ENCODE measurements around the gene ZNF615.
A peak's percentile ranks its signal among the peaks of the same experiment; 100 is the strongest.

Gene ZNF615

GRCh38 chr19:51980116-51980736, 27.8 kb downstream of the ZNF615 start:
- Histone ChIP-seq H3K4me3 (ENCODE audit: insufficient read depth in 1 of 2, low read depth in 1 of 2, low read length in 2 of 2) (no peak overlapping the region), H4K8ac (ENCODE audit: low read length) (no peak overlapping the region), H2BK5ac (ENCODE audit: low read depth, low read length, poor library complexity, severe bottlenecking) (no peak overlapping the region), H2BK12ac (ENCODE audit: low read length in 2 of 2) (no peak overlapping the region), H2AK5ac (ENCODE audit: low read length, severe bottlenecking) (no peak overlapping the region), H3K36me3 (ENCODE audit: control insufficient read depth in 1 of 2, insufficient read depth in 2 of 2, low read depth in 1 of 2, low read length in 2 of 2) (peaks cover 24 to 40% of the 10 kb centered on the region in 2 experiments), H3K4me1 (ENCODE audit: control insufficient read depth, insufficient read depth, low read depth, low read length) (no peaks in the 10 kb centered on the region), H2BK120ac (ENCODE audit: low read depth, low read length) (no peak overlapping the region), H3K79me1 (replicated peaks; ENCODE audit: low read length, poor library complexity, severe bottlenecking) (peaks cover 40% of the 10 kb centered on the region), H4K91ac (ENCODE audit: low read length) (no peak overlapping the region), H3K9ac (ENCODE audit: low read length) (no peak overlapping the region), H3K27me3 (ENCODE audit: control insufficient read depth in 1 of 2, insufficient read depth in 1 of 2, low read length in 2 of 2) (no peaks in the 10 kb centered on the region), H3K27ac (ENCODE audit: low read length, poor library complexity, severe bottlenecking) (no peak overlapping the region), H3K4me2 (ENCODE audit: low read length, poor library complexity, severe bottlenecking) (no peak overlapping the region), H3K18ac (ENCODE audit: low read depth in 1 of 2, low read length in 2 of 2) (no peak overlapping the region), H3K4ac (ENCODE audit: low read depth in 1 of 2, low read length in 2 of 2) (no peak overlapping the region), H3K14ac (ENCODE audit: low read length in 2 of 2) (no peak overlapping the region), H3K9me3 (ENCODE audit: control insufficient read depth, low read length) (peaks cover 95% of the 10 kb centered on the region), H3K23ac (ENCODE audit: low read length in 2 of 2) (no peak overlapping the region), H2BK15ac (ENCODE audit: low read depth, poor library complexity, severe bottlenecking) (no peak overlapping the region), H2AFZ (ENCODE audit: low read depth, low read length) (no peak overlapping the region)
- DNase-seq, result no peak
- 91% methylated on average over 4 of the region's 6 CpGs for WGBS

GRCh38 chr19:51978882-51979281, 29.1 kb downstream of the ZNF615 start:
- no peak overlapping the region for H3K4ac ChIP-seq (ENCODE audit: low read depth in 1 of 2, low read length in 2 of 2)
- DNase-seq, result no peak
- WGBS, result 93% methylated on average over 4 of the region's 4 CpGs
- H2BK5ac ChIP-seq (ENCODE audit: low read depth, low read length, poor library complexity, severe bottlenecking), result no peak overlapping the region
- no peak overlapping the region for H3K14ac ChIP-seq (ENCODE audit: low read length in 2 of 2)
- no peak overlapping the region for H3K27ac ChIP-seq (ENCODE audit: low read length, poor library complexity, severe bottlenecking)
- H3K18ac ChIP-seq (ENCODE audit: low read depth in 1 of 2, low read length in 2 of 2), result no peak overlapping the region
- H2BK15ac ChIP-seq (ENCODE audit: low read depth, poor library complexity, severe bottlenecking), result no peak overlapping the region
- no peak overlapping the region for H2AFZ ChIP-seq (ENCODE audit: low read depth, low read length)
- peaks cover 98% of the 10 kb centered on the region for H3K9me3 ChIP-seq (ENCODE audit: control insufficient read depth, low read length)
- peak overlapping the region in 1 of 2 experiments; percentile 30 for H3K4me3 ChIP-seq (ENCODE audit: insufficient read depth in 1 of 2, low read depth in 1 of 2, low read length in 2 of 2)
- H2AK5ac ChIP-seq (ENCODE audit: low read length, severe bottlenecking), result no peak overlapping the region
- peaks cover 25 to 53% of the 10 kb centered on the region in 2 experiments for H3K36me3 ChIP-seq (ENCODE audit: control insufficient read depth in 1 of 2, insufficient read depth in 2 of 2, low read depth in 1 of 2, low read length in 2 of 2)
- H2BK120ac ChIP-seq (ENCODE audit: low read depth, low read length), result no peak overlapping the region
- H3K23ac ChIP-seq (ENCODE audit: low read length in 2 of 2), result no peak overlapping the region
- H2BK12ac ChIP-seq (ENCODE audit: low read length in 2 of 2), result no peak overlapping the region
- no peaks in the 10 kb centered on the region for H3K27me3 ChIP-seq (ENCODE audit: control insufficient read depth in 1 of 2, insufficient read depth in 1 of 2, low read length in 2 of 2)
- no peak overlapping the region for H4K8ac ChIP-seq (ENCODE audit: low read length)
- H3K79me1 ChIP-seq (replicated peaks; ENCODE audit: low read length, poor library complexity, severe bottlenecking), result peaks cover 43% of the 10 kb centered on the region
- no peaks in the 10 kb centered on the region for H3K4me1 ChIP-seq (ENCODE audit: control insufficient read depth, insufficient read depth, low read depth, low read length)
- no peak overlapping the region for H3K4me2 ChIP-seq (ENCODE audit: low read length, poor library complexity, severe bottlenecking)
- H4K91ac ChIP-seq (ENCODE audit: low read length), result no peak overlapping the region
- no peak overlapping the region for H3K9ac ChIP-seq (ENCODE audit: low read length)

DNA sequence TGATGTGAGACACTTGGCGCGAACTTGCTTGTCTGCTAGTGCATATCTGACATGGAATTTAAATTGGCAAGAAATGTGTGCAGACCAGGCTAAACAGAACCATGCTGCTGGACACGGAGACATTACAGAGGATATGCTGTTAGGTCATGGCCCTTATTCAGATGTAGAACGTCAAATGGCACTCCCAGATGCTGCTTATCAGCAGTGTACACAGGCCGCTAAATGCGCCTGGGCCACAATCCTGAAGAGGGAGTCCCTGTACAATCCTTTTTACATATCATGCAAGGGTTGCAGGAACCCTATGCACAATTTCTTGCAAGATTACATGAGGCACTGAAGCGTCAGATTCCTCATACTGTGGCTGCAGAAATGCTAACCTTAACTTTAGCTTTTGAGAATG, 30.7 kb downstream of the ZNF615 start:
- Histone ChIP-seq H3K14ac (ENCODE audit: low read length in 2 of 2) (no peak overlapping the region), H2BK12ac (ENCODE audit: low read length in 2 of 2) (no peak overlapping the region), H4K8ac (ENCODE audit: low read length) (no peak overlapping the region), H3K4me3 (ENCODE audit: insufficient read depth in 1 of 2, low read depth in 1 of 2, low read length in 2 of 2) (peak overlapping the region in 1 of 2 experiments; percentile 24), H2AFZ (ENCODE audit: low read depth, low read length) (no peak overlapping the region), H2BK5ac (ENCODE audit: low read depth, low read length, poor library complexity, severe bottlenecking) (no peak overlapping the region), H2BK15ac (ENCODE audit: low read depth, poor library complexity, severe bottlenecking) (no peak overlapping the region), H3K27ac (ENCODE audit: low read length, poor library complexity, severe bottlenecking) (no peak overlapping the region), H3K36me3 (ENCODE audit: control insufficient read depth in 1 of 2, insufficient read depth in 2 of 2, low read depth in 1 of 2, low read length in 2 of 2) (peaks cover 29 to 59% of the 10 kb centered on the region in 2 experiments), H2BK120ac (ENCODE audit: low read depth, low read length) (no peak overlapping the region), H3K4ac (ENCODE audit: low read depth in 1 of 2, low read length in 2 of 2) (no peak overlapping the region), H3K27me3 (ENCODE audit: control insufficient read depth in 1 of 2, insufficient read depth in 1 of 2, low read length in 2 of 2) (no peaks in the 10 kb centered on the region), H3K4me2 (ENCODE audit: low read length, poor library complexity, severe bottlenecking) (no peak overlapping the region), H3K79me1 (replicated peaks; ENCODE audit: low read length, poor library complexity, severe bottlenecking) (peaks cover 40% of the 10 kb centered on the region), H3K23ac (ENCODE audit: low read length in 2 of 2) (no peak overlapping the region), H3K4me1 (ENCODE audit: control insufficient read depth, insufficient read depth, low read depth, low read length) (no peaks in the 10 kb centered on the region), H3K9me3 (ENCODE audit: control insufficient read depth, low read length) (peaks cover 99% of the 10 kb centered on the region), H3K9ac (ENCODE audit: low read length) (no peak overlapping the region), H4K91ac (ENCODE audit: low read length) (no peak overlapping the region), H3K18ac (ENCODE audit: low read depth in 1 of 2, low read length in 2 of 2) (no peak overlapping the region), H2AK5ac (ENCODE audit: low read length, severe bottlenecking) (no peak overlapping the region)
- DNase-seq, result no peak
- 94% methylated on average over 7 of the region's 7 CpGs for WGBS

- no peak overlapping the region for H3K4me2 ChIP-seq (ENCODE audit: low read length, poor library complexity, severe bottlenecking)
- H2BK5ac ChIP-seq (ENCODE audit: low read depth, low read length, poor library complexity, severe bottlenecking), result no peak overlapping the region
- no peak overlapping the region for H3K23ac ChIP-seq (ENCODE audit: low read length in 2 of 2)
- peak overlapping the region in 1 of 2 experiments; percentile 24 for H3K4me3 ChIP-seq (ENCODE audit: insufficient read depth in 1 of 2, low read depth in 1 of 2, low read length in 2 of 2)
- H2BK12ac ChIP-seq (ENCODE audit: low read length in 2 of 2), result no peak overlapping the region
- no peak overlapping the region for H2BK15ac ChIP-seq (ENCODE audit: low read depth, poor library complexity, severe bottlenecking)
- no peak overlapping the region for H2BK120ac ChIP-seq (ENCODE audit: low read depth, low read length)
- H3K4me1 ChIP-seq (ENCODE audit: control insufficient read depth, insufficient read depth, low read depth, low read length), result no peaks in the 10 kb centered on the region
- WGBS, result 94% methylated on average over 2 of the region's 3 CpGs
- no peak overlapping the region for H2AK5ac ChIP-seq (ENCODE audit: low read length, severe bottlenecking)
- no peak overlapping the region for H4K8ac ChIP-seq (ENCODE audit: low read length)
- peaks cover 99% of the 10 kb centered on the region for H3K9me3 ChIP-seq (ENCODE audit: control insufficient read depth, low read length)
- H3K4ac ChIP-seq (ENCODE audit: low read depth in 1 of 2, low read length in 2 of 2), result no peak overlapping the region
- H3K27me3 ChIP-seq (ENCODE audit: control insufficient read depth in 1 of 2, insufficient read depth in 1 of 2, low read length in 2 of 2), result no peaks in the 10 kb centered on the region
- H3K14ac ChIP-seq (ENCODE audit: low read length in 2 of 2), result no peak overlapping the region
- H3K9ac ChIP-seq (ENCODE audit: low read length), result no peak overlapping the region
- peaks cover 40% of the 10 kb centered on the region for H3K79me1 ChIP-seq (replicated peaks; ENCODE audit: low read length, poor library complexity, severe bottlenecking)
- peaks cover 29 to 64% of the 10 kb centered on the region in 2 experiments for H3K36me3 ChIP-seq (ENCODE audit: control insufficient read depth in 1 of 2, insufficient read depth in 2 of 2, low read depth in 1 of 2, low read length in 2 of 2)
- no peak overlapping the region for H3K18ac ChIP-seq (ENCODE audit: low read depth in 1 of 2, low read length in 2 of 2)
- no peak overlapping the region for H4K91ac ChIP-seq (ENCODE audit: low read length)
- no peak overlapping the region for H3K27ac ChIP-seq (ENCODE audit: low read length, poor library complexity, severe bottlenecking)
- H2AFZ ChIP-seq (ENCODE audit: low read depth, low read length), result no peak overlapping the region
- no peak for DNase-seq
Measured at GRCh38 chr19:51976852-51977251, 31.2 kb downstream of the ZNF615 start.
